Bladder microvascular endothelial cell (primary cell): ENCODE results near the gene CCNI. TPM values are rescaled to one million over a fixed set of nuclear protein-coding genes. Genes with fewer than 3 reads are reported as not detected.

Experiments used
- total RNA-seq: library from RNA; depleted of rRNA; stranded (reverse); fragments of >200 nt; gene quantifications from 2 replicates; pipeline ENCODE4 v1.2.3, GENCODE V29; 2014

CCNI gene, protein sequence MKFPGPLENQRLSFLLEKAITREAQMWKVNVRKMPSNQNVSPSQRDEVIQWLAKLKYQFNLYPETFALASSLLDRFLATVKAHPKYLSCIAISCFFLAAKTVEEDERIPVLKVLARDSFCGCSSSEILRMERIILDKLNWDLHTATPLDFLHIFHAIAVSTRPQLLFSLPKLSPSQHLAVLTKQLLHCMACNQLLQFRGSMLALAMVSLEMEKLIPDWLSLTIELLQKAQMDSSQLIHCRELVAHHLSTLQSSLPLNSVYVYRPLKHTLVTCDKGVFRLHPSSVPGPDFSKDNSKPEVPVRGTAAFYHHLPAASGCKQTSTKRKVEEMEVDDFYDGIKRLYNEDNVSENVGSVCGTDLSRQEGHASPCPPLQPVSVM
- total RNA-seq: 62.0 and 161 TPM in 2 replicates

DNA sequence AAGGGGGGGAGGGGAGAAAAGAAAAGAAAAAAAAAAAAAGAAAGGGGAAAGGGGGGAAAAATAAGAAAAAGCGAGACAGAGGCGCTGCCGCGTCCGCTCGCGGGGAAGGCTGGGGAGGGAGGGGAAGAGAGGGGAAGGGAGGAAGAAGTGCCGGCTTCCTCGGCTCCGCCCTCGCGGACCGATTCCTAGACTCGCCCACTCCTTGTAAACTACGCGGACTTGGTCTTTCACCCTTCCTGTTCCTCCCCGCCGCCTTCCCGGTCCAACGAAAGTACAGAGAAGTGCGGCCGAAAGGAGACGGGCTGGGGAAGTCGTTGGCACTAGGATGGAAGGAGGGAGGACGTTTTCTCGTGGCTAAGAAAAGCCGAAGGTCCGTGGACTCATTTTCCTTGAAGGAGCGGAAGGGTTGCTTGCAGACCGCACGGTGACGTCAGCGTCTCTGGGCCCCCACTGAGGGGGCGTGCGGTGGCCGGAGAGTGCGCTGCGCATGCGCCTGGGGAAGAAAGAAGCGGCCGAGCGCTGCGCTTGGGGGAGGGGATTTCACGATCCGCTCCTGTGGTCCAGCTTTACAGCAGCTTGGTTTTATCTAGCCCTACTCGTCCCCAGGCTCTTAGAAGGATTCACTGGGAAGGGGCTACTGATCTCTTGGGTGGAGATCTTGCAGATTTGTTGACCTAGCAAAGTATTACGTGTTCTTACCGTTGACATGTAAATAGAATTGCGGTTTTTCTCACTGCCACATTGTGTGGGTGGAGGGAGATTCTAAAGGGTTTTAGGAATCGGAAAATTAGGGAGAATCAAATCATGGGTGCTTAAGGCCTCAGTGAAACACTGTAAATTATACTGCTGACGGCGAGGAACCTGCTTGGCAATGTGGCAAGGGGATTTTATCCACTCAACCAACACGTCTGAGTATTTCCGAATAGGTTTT is at the start of gene CCNI:
CCNI (minus strand) TSS at position 121 of the 931 bp plus-strand sequence. CDS start 9,627 bp downstream, outside the sequence.

Other genes with a start within 250 kb of the CCNI start
- gene SOWAHB, start 177.8 kb downstream of the CCNI start, total RNA-seq: not detected in 2 replicates
- 97.8 and 240 TPM in 2 replicates for gene SEPTIN11, start 126.2 kb downstream of the CCNI start, total RNA-seq
- gene CCNG2, start 81.2 kb upstream of the CCNI start, total RNA-seq: 10.7 and 25.0 TPM in 2 replicates